ENCODE data around the gene OR2K2.
"Not testable (repeated sequence)": the region's sequence is repeated elsewhere in the genome, so short reads cannot be mapped to it uniquely, and the experiment has no call there.

OR2K2 gene

GRCh38 chr9:111298111-111298510 is 31.9 kb downstream of the OR2K2 start:
- TF ChIP-seq ZFX (IDR thresholded peaks at IDR 0.05): no peak
- TF ChIP-seq, protein P1, sequence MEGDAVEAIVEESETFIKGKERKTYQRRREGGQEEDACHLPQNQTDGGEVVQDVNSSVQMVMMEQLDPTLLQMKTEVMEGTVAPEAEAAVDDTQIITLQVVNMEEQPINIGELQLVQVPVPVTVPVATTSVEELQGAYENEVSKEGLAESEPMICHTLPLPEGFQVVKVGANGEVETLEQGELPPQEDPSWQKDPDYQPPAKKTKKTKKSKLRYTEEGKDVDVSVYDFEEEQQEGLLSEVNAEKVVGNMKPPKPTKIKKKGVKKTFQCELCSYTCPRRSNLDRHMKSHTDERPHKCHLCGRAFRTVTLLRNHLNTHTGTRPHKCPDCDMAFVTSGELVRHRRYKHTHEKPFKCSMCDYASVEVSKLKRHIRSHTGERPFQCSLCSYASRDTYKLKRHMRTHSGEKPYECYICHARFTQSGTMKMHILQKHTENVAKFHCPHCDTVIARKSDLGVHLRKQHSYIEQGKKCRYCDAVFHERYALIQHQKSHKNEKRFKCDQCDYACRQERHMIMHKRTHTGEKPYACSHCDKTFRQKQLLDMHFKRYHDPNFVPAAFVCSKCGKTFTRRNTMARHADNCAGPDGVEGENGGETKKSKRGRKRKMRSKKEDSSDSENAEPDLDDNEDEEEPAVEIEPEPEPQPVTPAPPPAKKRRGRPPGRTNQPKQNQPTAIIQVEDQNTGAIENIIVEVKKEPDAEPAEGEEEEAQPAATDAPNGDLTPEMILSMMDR (conservative IDR thresholded peaks at IDR 0.05): no peak

DNA sequence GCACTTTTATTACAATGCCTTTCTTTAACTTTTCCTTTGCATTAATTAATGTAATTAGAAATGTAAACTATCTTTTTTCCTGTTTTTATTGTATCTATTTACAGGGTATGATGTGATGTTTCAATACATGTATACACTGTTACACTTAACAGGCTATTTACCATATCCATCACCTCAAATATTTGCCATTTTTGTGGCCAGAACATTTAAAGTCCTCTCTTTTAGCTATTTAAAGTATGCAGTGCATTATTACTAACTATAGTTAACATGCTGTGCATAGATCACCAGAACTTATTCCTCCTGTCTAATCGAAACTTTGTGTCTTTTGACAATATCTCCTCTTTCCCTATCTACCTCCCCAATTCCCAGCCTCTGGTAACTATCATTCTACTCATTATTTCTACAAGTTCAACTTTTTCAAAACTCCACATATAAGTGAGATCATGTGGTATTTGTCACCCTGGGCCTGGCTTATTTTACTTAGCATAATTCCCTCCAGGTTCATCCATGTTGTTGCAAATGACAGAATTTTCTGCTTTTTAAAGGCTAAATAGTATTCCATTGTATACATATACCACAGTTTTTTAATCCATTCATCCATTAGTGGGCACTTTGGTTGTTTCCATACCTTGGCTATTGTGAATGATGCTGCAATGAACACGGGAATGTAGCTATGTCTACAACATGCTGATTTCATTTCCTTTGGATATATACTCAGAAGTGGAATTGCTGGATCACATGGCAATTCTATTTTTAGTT is 32.8 kb downstream of the OR2K2 start:
- no peak for TF ChIP-seq ZFX (IDR thresholded peaks at IDR 0.05)
- TF ChIP-seq, protein P1 (conservative IDR thresholded peaks at IDR 0.05): no peak
- H3K27ac ChIP-seq: no peak overlapping the region

More at GRCh38 chr9:111298111-111298510, 31.9 kb downstream of the OR2K2 start:
- H3K27ac ChIP-seq: no peak overlapping the region

DNA sequence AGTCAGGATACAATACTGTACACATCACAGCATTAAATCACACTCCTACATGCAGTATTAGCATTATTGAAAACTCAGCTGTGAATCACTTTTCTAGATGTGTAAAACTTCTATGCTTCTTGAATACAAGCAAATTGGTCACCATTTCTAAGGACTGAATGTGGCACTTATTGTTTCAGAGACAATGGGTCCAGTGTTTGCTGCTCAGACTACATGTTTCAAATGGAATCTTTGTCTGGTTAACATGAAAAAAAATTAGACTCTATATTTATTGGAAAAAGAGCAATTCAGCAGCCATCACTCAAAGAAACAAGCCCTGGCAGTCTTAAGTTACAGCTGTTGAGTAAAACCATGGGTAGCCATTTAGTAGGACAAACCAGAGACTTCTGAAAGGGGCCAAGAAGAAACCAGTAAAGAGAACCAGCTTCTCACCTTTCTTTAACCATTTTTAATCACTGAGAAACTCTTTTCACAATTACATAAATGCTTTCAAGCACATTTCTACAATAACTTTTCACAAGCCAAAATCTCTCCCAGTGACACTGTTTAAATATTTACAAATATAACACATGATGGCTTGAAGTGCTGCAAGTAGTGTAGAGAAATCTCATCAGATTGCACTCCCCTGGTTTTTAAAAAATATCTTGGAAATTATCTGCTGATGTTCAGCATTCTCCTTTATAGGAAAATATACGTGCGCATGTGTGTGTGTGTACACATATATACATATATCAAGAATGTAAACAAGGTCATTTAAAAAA is 35.2 kb downstream of the OR2K2 start:
- H3K27ac ChIP-seq: no peak overlapping the region

GRCh38 chr9:111287127-111287526 is 42.9 kb downstream of the OR2K2 start:
- no peak overlapping the region for H3K27ac ChIP-seq
- no peak for TF ChIP-seq ZFX (IDR thresholded peaks at IDR 0.05)
- TF ChIP-seq, protein P1 (conservative IDR thresholded peaks at IDR 0.05): no peak

More for the DNA sequence above, 35.2 kb downstream of the OR2K2 start:
- TF ChIP-seq ZFX (IDR thresholded peaks at IDR 0.05): no peak
- TF ChIP-seq, protein P1 (conservative IDR thresholded peaks at IDR 0.05): no peak

GRCh38 chr9:111284703-111285102 is 45.3 kb downstream of the OR2K2 start:
- H3K27ac ChIP-seq: no peak overlapping the region
- no peak for TF ChIP-seq ZFX (IDR thresholded peaks at IDR 0.05)
- TF ChIP-seq, protein P1 (conservative IDR thresholded peaks at IDR 0.05): no peak

GRCh38 chr9:111282845-111283244 is 47.2 kb downstream of the OR2K2 start:
- H3K27ac ChIP-seq: no peak overlapping the region
- no peak for TF ChIP-seq ZFX (IDR thresholded peaks at IDR 0.05)
- TF ChIP-seq, protein P1 (conservative IDR thresholded peaks at IDR 0.05): no peak

GRCh38 chr9:111280795-111281194 is 49.2 kb downstream of the OR2K2 start:
- not testable (repeated sequence) for H3K27ac ChIP-seq
